HCT116 (cell line): Measurements from ENCODE around the gene MNAT1. TPM values are rescaled to one million over a fixed set of nuclear protein-coding genes. Genes with fewer than 3 reads are reported as not detected.
"Not testable (repeated sequence)": the region's sequence is repeated elsewhere in the genome, so short reads cannot be mapped to it uniquely, and the experiment has no call there.

ENCODE experiments used
- ATAC-seq: fragments of 200-7000 bp; cut with Tn5 transposase; 2 replicates; pipeline ENCODE4 v1.9.1; 2020; ENCODE audit warnings: mild to moderate bottlenecking, moderate library complexity
- BruUV-seq: library from RNA; stranded (reverse); fragments of 400-500 nt; replicated peaks from 2 replicates; lab custom pipeline; 2021; lab: Mats Ljungman, UMichigan
- CTCF ChIA-PET: fragments of 300-600 bp; sonication (Branson Sonifier 250); formaldehyde crosslinking; loops from one replicate; lab custom pipeline; 2021; ENCODE audit warnings: antibody characterized with exemption; lab: Charles Lee
- POLR2A ChIA-PET: fragments of 300-600, 350-600 bp; sonication (Branson Sonifier 250); formaldehyde crosslinking; loops from one replicate; lab custom pipeline; 2021; ENCODE audit warnings: antibody characterized with exemption; lab: Charles Lee
- RAD21 ChIA-PET, 2 experiments: fragments of 300-600 bp; sonication (Branson Sonifier 250); formaldehyde crosslinking; loops; one replicate each; lab custom pipeline; 2023; ENCODE audit warnings: low total read pairs in 2 of 2; ENCODE audit not compliant: uncharacterized antibody in 2 of 2, unreplicated experiment in 2 of 2, low non-redundant PET in 1 of 2; lab: Charles Lee
- DNase-seq: peaks from one replicate; pipeline ENCODE4 v3.0.0-alpha.2; 2010; ENCODE audit warnings: low read depth, low spot score
- H2AFZ ChIP-seq: fragments of 200-600 bp; shearing (Covaris generic), sonication (generic); 2 replicates; pipeline ENCODE4 v1.6.1; 2017; ENCODE audit warnings: low read depth, mixed run types, mixed read lengths, antibody characterized with exemption, low read length; ENCODE audit not compliant: poor library complexity, severe bottlenecking
- H3K27ac ChIP-seq: 2 replicates; pipeline ENCODE4 v1.5.1; 2012; ENCODE audit warnings: low read depth, low read length
- H3K27me3 ChIP-seq: fragments of 200-600 bp; sonication (generic); 2 replicates; pipeline ENCODE4 v1.6.1; 2016; ENCODE audit warnings: mixed run types, low read length, mixed read lengths; ENCODE audit not compliant: insufficient read depth
- H3K36me3 ChIP-seq, 2 experiments: fragments of 200-500 bp in 1 of 2; fragments of 200-600 bp in 1 of 2; sonication (Bioruptor generic) in 1 of 2; sonication (generic) in 1 of 2; 2 replicates each; pipeline versions ENCODE4 v1.5.1 to v1.6.1; 2014 to 2016; ENCODE audit warnings: low read length in 2 of 2, inconsistent platforms in 1 of 2, mixed read lengths in 1 of 2, mixed run types in 1 of 2; ENCODE audit not compliant: insufficient read depth in 2 of 2, control insufficient read depth in 1 of 2
- H3K4me1 ChIP-seq, 2 experiments: fragments of 200-600 bp in 1 of 2; sonication (generic) in 1 of 2; 2 replicates each; pipeline versions ENCODE4 v1.5.1 to v1.6.1; 2012 to 2017; ENCODE audit warnings: low read length in 2 of 2, inconsistent platforms in 1 of 2, mild to moderate bottlenecking in 1 of 2, mixed read lengths in 1 of 2, mixed run types in 1 of 2, moderate library complexity in 1 of 2; ENCODE audit not compliant: insufficient read depth in 2 of 2, control insufficient read depth in 1 of 2
- H3K4me2 ChIP-seq: fragments of 200-600 bp; sonication (generic); 2 replicates; pipeline ENCODE4 v1.6.1; 2017; ENCODE audit warnings: mixed run types, low read length, mixed read lengths
- H3K4me3 ChIP-seq, 2 experiments: fragments of 200-600 bp in 1 of 2; sonication (generic) in 1 of 2; replicated peaks in 1 of 2; 2 replicates each; pipeline ENCODE4 v1.5.1; 2011 to 2016; ENCODE audit warnings: low read length in 2 of 2, control low read depth in 1 of 2, low read depth in 1 of 2, mild to moderate bottlenecking in 1 of 2, mixed read lengths in 1 of 2, mixed run types in 1 of 2
- H3K79me2 ChIP-seq: fragments of 200-600 bp; sonication (generic); 2 replicates; pipeline ENCODE4 v1.6.1; 2017; ENCODE audit warnings: mild to moderate bottlenecking, mixed run types, low read length, moderate library complexity, mixed read lengths; ENCODE audit not compliant: insufficient read depth
- H3K9ac ChIP-seq: fragments of 200-600 bp; sonication (generic); 2 replicates; pipeline ENCODE4 v1.6.1; 2016; ENCODE audit warnings: low read length, mixed read lengths
- H3K9me2 ChIP-seq: fragments of 200-600 bp; sonication (generic), shearing (Covaris generic); 2 replicates; pipeline ENCODE4 v1.6.1; 2017; ENCODE audit warnings: mixed run types, mild to moderate bottlenecking, moderate library complexity; ENCODE audit not compliant: insufficient read depth
- H3K9me3 ChIP-seq, 2 experiments: fragments of 200-500 bp in 1 of 2; fragments of 200-600 bp in 1 of 2; sonication (Bioruptor generic) in 1 of 2; sonication (generic) in 1 of 2; 2 replicates each; pipeline ENCODE4 v1.6.1; 2014 to 2017; ENCODE audit warnings: low read length in 2 of 2, mixed read lengths in 2 of 2, inconsistent platforms in 1 of 2, low read depth in 1 of 2, mild to moderate bottlenecking in 1 of 2, mixed run types in 1 of 2, moderate library complexity in 1 of 2; ENCODE audit not compliant: control insufficient read depth in 1 of 2, insufficient read depth in 1 of 2
- H4K20me1 ChIP-seq: fragments of 200-600 bp; sonication (generic), shearing (Covaris generic); 2 replicates; pipeline ENCODE4 v1.6.1; 2017; ENCODE audit warnings: mixed run types, mild to moderate bottlenecking, moderate library complexity; ENCODE audit not compliant: insufficient read depth
- CEBPB ChIP-seq: IDR thresholded peaks from 2 replicates; pipeline ENCODE4 v1.6.1; 2012; ENCODE audit warnings: low read depth
- EZH2 ChIP-seq: fragments of 200-600 bp; sonication (generic); IDR thresholded peaks from 2 replicates; pipeline ENCODE4 v1.6.1; 2017; ENCODE audit warnings: antibody characterized with exemption, mixed run types
- ZBTB33 ChIP-seq: IDR thresholded peaks from 2 replicates; pipeline ENCODE4 v1.6.1; 2011; ENCODE audit warnings: mild to moderate bottlenecking, low read length, moderate library complexity; ENCODE audit not compliant: insufficient replicate concordance; ENCODE audit errors: extremely low read depth
- intact Hi-C: fragments of 100-400 bp; cut with micrococcal nuclease; formaldehyde crosslinking; loops from 2 replicates; pipeline ENCODE4 v1.10.0; 2022
- total RNA-seq: library from RNA; stranded (reverse); gene quantifications from one replicate; pipeline ENCODE4 v1.2.1, GENCODE V29; 2021; ENCODE audit not compliant: unreplicated experiment

The MNAT1 gene
- total RNA-seq, 1 experiment from 2014 or later: 49.3 TPM

- TF ChIP-seq ZBTB33 (no peak), EZH2 (no peak), CEBPB (no peak)
These were observed 43.5 kb downstream of the MNAT1 start (continued) for GRCh38 chr14:60777856-60778578.

- H3K27ac ChIP-seq, BruUV-seq, H2AFZ ChIP-seq, H4K20me1 ChIP-seq, H3K36me3 ChIP-seq, H3K9me3 ChIP-seq, H3K27me3 ChIP-seq, intact Hi-C loops, DNase-seq, POLR2A ChIA-PET, RAD21 ChIA-PET, ATAC-seq, H3K9ac ChIP-seq, CTCF ChIA-PET, H3K4me3 ChIP-seq, H3K9me2 ChIP-seq, H3K4me2 ChIP-seq: not testable (repeated sequence)
- Histone ChIP-seq H3K4me1 (peaks cover 0 to 11% of the 10 kb centered on the region in 2 experiments; a peak in 2 of 4 replicates), H3K79me2 (peaks cover 29% of the 10 kb centered on the region)
These were observed 45.4 kb downstream of the MNAT1 start for GRCh38 chr14:60779745-60780514.

GRCh38 chr14:60780558-60780957 is 46.0 kb downstream of the MNAT1 start:
- ATAC-seq, H3K36me3 ChIP-seq, RAD21 ChIA-PET, H3K9me3 ChIP-seq, intact Hi-C loops, H3K9me2 ChIP-seq, H3K27ac ChIP-seq, CTCF ChIA-PET, H2AFZ ChIP-seq, DNase-seq, H3K4me3 ChIP-seq, H3K27me3 ChIP-seq, H3K4me2 ChIP-seq, BruUV-seq, H4K20me1 ChIP-seq, H3K4me1 ChIP-seq, POLR2A ChIA-PET, H3K9ac ChIP-seq: not testable (repeated sequence)
- peaks cover 29% of the 10 kb centered on the region for H3K79me2 ChIP-seq
